HEK293 (cell line): ENCODE measurements around the gene PIEZO1.
A peak's percentile ranks its signal among the peaks of the same experiment; 100 is the strongest.

Source experiments
- EGR2 ChIP-seq: fragments of 450-650 bp; formaldehyde crosslinking; IDR thresholded peaks from 2 replicates; pipeline ENCODE4 v1.5.1; 2016; ENCODE audit warnings: low read depth, missing biosample characterization, missing genetic modification characterization
- GLI4 ChIP-seq: fragments of 450-650 bp; formaldehyde crosslinking; IDR thresholded peaks from 2 replicates; pipeline ENCODE4 v1.5.1; 2016; ENCODE audit warnings: missing biosample characterization, missing genetic modification characterization
- KLF7 ChIP-seq: fragments of 450-650 bp; formaldehyde crosslinking; IDR thresholded peaks from 2 replicates; pipeline ENCODE4 v1.5.1; 2016; ENCODE audit warnings: missing biosample characterization, missing genetic modification characterization, borderline replicate concordance
- KLF9 ChIP-seq: fragments of 450-650 bp; formaldehyde crosslinking; IDR thresholded peaks from 2 replicates; pipeline ENCODE4 v1.5.1; 2016; ENCODE audit warnings: missing biosample characterization, missing genetic modification characterization, low read depth
- MEIS1 ChIP-seq: sonication (generic); formaldehyde crosslinking; IDR thresholded peaks from 2 replicates; pipeline ENCODE4 v1.8.1; 2022; ENCODE audit warnings: missing genetic modification reagents, mild to moderate bottlenecking, borderline replicate concordance
- SETDB1 ChIP-seq: IDR thresholded peaks from one replicate; pipeline ENCODE4 v1.6.1; 2017; ENCODE audit warnings: mild to moderate bottlenecking, low read length, moderate library complexity, mixed read lengths; ENCODE audit not compliant: insufficient read length
- ZNF112 ChIP-seq: fragments of 450-650 bp; formaldehyde crosslinking; IDR thresholded peaks from 2 replicates; pipeline ENCODE4 v1.5.0; 2017; ENCODE audit warnings: missing biosample characterization, missing genetic modification characterization
- ZNF133 ChIP-seq: fragments of 450-650 bp; formaldehyde crosslinking; IDR thresholded peaks from 2 replicates; pipeline ENCODE4 v1.5.1; 2016; ENCODE audit warnings: missing biosample characterization, missing genetic modification characterization
- ZNF174 ChIP-seq: fragments of 450-650 bp; formaldehyde crosslinking; IDR thresholded peaks from 2 replicates; pipeline ENCODE4 v1.5.0; 2017; ENCODE audit warnings: missing biosample characterization, mild to moderate bottlenecking, missing genetic modification characterization
- ZNF223 ChIP-seq: fragments of 450-650 bp; formaldehyde crosslinking; IDR thresholded peaks from 2 replicates; pipeline ENCODE4 v1.5.1; 2016; ENCODE audit warnings: missing biosample characterization, missing genetic modification characterization
- ZNF239 ChIP-seq: fragments of 450-650 bp; formaldehyde crosslinking; IDR thresholded peaks from 2 replicates; pipeline ENCODE4 v1.5.1; 2016; ENCODE audit warnings: missing biosample characterization, missing genetic modification characterization
- ZNF311 ChIP-seq: fragments of 450-650 bp; formaldehyde crosslinking; IDR thresholded peaks from 2 replicates; pipeline ENCODE4 v1.5.1; 2017; ENCODE audit warnings: missing biosample characterization, missing genetic modification characterization, borderline replicate concordance
- ZNF354C ChIP-seq: fragments of 450-650 bp; formaldehyde crosslinking; IDR thresholded peaks from 2 replicates; pipeline ENCODE4 v1.5.1; 2016; ENCODE audit warnings: missing biosample characterization, missing genetic modification characterization, low read depth, borderline replicate concordance
- ZNF518A ChIP-seq: fragments of 450-650 bp; formaldehyde crosslinking; conservative IDR thresholded peaks from 2 replicates; pipeline ENCODE4 v1.5.1; 2016; ENCODE audit warnings: low read depth, missing biosample characterization, missing genetic modification characterization
- ZNF555 ChIP-seq: fragments of 450-650 bp; formaldehyde crosslinking; conservative IDR thresholded peaks from 2 replicates; pipeline ENCODE4 v1.5.1; 2017; ENCODE audit warnings: missing biosample characterization, mild to moderate bottlenecking, missing genetic modification characterization, inconsistent platforms
- ZNF558 ChIP-seq: fragments of 450-650 bp; formaldehyde crosslinking; IDR thresholded peaks from 2 replicates; pipeline ENCODE4 v1.5.1; 2016; ENCODE audit warnings: missing biosample characterization, missing genetic modification characterization
- ZNF664 ChIP-seq: fragments of 450-650 bp; formaldehyde crosslinking; IDR thresholded peaks from 2 replicates; pipeline ENCODE4 v1.5.1; 2016; ENCODE audit warnings: missing biosample characterization, missing genetic modification characterization
- ZNF677 ChIP-seq: fragments of 450-650 bp; IDR thresholded peaks from 2 replicates; pipeline ENCODE4 v1.5.0; 2018; ENCODE audit warnings: missing biosample characterization, mild to moderate bottlenecking, missing genetic modification characterization, moderate library complexity
- ZNF792 ChIP-seq: fragments of 450-650 bp; formaldehyde crosslinking; IDR thresholded peaks from 2 replicates; pipeline ENCODE4 v1.5.1; 2016; ENCODE audit warnings: missing biosample characterization, missing genetic modification characterization
- ZNF830 ChIP-seq: fragments of 450-650 bp; IDR thresholded peaks from 2 replicates; pipeline ENCODE4 v1.5.0; 2018; ENCODE audit warnings: missing biosample characterization, missing genetic modification characterization, low read depth, mild to moderate bottlenecking, moderate library complexity
- ZSCAN23 ChIP-seq: fragments of 450-650 bp; formaldehyde crosslinking; IDR thresholded peaks from 2 replicates; pipeline ENCODE4 v1.5.1; 2016; ENCODE audit warnings: missing biosample characterization, missing genetic modification characterization
- TF ChIP-seq, protein P1 (sequence below): fragments of 450-650 bp; formaldehyde crosslinking; IDR thresholded peaks from 2 replicates; pipeline ENCODE4 v1.5.1; 2017; ENCODE audit warnings: missing biosample characterization, missing genetic modification characterization
- TF ChIP-seq, protein P2 (sequence below): fragments of 450-650 bp; formaldehyde crosslinking; IDR thresholded peaks from 2 replicates; pipeline ENCODE4 v1.5.1; 2016; ENCODE audit warnings: missing biosample characterization, missing genetic modification characterization, borderline replicate concordance
- TF ChIP-seq, protein P3 (sequence below): fragments of 450-650 bp; formaldehyde crosslinking; IDR thresholded peaks from 2 replicates; pipeline ENCODE4 v1.5.1; 2016; ENCODE audit warnings: missing biosample characterization, missing genetic modification characterization

PIEZO1 gene

GRCh38 chr16:88810912-88811768, 26.1 kb upstream of the PIEZO1 start (continued):
- TF ChIP-seq KLF9 (tag by site-specific recombination) (0 out of 2 replicates have a peak, but pooled peaks have one; percentile 2), ZNF112 (no peak), EGR2 (tag by site-specific recombination) (no peak; the same call in 1 of the 2 replicates), ZNF558 (tag by site-specific recombination) (no peak), ZNF223 (tag by site-specific recombination) (no peak), ZSCAN23 (tag by site-specific recombination) (no peak), SETDB1 (no peak), ZNF354C (tag by site-specific recombination) (no peak), ZNF664 (no peak), ZNF174 (no peak), ZNF830 (no peak), ZNF792 (no peak), KLF7 (no peak), GLI4 (tag by site-specific recombination) (0 out of 2 replicates have a peak, but pooled peaks have one; percentile 14), ZNF133 (no peak), MEIS1 (CRISPR knock-in tag) (no peak), ZNF239 (tag by site-specific recombination) (no peak), ZNF555 (tag by site-specific recombination) (no peak), ZNF311 (tag by site-specific recombination) (no peak), ZNF677 (no peak), ZNF518A (no peak)
- TF ChIP-seq, protein P1, sequence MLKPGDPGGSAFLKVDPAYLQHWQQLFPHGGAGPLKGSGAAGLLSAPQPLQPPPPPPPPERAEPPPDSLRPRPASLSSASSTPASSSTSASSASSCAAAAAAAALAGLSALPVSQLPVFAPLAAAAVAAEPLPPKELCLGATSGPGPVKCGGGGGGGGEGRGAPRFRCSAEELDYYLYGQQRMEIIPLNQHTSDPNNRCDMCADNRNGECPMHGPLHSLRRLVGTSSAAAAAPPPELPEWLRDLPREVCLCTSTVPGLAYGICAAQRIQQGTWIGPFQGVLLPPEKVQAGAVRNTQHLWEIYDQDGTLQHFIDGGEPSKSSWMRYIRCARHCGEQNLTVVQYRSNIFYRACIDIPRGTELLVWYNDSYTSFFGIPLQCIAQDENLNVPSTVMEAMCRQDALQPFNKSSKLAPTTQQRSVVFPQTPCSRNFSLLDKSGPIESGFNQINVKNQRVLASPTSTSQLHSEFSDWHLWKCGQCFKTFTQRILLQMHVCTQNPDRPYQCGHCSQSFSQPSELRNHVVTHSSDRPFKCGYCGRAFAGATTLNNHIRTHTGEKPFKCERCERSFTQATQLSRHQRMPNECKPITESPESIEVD (tag by site-specific recombination): no peak
- TF ChIP-seq, protein P2, sequence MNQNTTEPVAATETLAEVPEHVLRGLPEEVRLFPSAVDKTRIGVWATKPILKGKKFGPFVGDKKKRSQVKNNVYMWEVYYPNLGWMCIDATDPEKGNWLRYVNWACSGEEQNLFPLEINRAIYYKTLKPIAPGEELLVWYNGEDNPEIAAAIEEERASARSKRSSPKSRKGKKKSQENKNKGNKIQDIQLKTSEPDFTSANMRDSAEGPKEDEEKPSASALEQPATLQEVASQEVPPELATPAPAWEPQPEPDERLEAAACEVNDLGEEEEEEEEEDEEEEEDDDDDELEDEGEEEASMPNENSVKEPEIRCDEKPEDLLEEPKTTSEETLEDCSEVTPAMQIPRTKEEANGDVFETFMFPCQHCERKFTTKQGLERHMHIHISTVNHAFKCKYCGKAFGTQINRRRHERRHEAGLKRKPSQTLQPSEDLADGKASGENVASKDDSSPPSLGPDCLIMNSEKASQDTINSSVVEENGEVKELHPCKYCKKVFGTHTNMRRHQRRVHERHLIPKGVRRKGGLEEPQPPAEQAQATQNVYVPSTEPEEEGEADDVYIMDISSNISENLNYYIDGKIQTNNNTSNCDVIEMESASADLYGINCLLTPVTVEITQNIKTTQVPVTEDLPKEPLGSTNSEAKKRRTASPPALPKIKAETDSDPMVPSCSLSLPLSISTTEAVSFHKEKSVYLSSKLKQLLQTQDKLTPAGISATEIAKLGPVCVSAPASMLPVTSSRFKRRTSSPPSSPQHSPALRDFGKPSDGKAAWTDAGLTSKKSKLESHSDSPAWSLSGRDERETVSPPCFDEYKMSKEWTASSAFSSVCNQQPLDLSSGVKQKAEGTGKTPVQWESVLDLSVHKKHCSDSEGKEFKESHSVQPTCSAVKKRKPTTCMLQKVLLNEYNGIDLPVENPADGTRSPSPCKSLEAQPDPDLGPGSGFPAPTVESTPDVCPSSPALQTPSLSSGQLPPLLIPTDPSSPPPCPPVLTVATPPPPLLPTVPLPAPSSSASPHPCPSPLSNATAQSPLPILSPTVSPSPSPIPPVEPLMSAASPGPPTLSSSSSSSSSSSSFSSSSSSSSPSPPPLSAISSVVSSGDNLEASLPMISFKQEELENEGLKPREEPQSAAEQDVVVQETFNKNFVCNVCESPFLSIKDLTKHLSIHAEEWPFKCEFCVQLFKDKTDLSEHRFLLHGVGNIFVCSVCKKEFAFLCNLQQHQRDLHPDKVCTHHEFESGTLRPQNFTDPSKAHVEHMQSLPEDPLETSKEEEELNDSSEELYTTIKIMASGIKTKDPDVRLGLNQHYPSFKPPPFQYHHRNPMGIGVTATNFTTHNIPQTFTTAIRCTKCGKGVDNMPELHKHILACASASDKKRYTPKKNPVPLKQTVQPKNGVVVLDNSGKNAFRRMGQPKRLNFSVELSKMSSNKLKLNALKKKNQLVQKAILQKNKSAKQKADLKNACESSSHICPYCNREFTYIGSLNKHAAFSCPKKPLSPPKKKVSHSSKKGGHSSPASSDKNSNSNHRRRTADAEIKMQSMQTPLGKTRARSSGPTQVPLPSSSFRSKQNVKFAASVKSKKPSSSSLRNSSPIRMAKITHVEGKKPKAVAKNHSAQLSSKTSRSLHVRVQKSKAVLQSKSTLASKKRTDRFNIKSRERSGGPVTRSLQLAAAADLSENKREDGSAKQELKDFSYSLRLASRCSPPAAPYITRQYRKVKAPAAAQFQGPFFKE (tag by site-specific recombination): no peak
- TF ChIP-seq, protein P3, sequence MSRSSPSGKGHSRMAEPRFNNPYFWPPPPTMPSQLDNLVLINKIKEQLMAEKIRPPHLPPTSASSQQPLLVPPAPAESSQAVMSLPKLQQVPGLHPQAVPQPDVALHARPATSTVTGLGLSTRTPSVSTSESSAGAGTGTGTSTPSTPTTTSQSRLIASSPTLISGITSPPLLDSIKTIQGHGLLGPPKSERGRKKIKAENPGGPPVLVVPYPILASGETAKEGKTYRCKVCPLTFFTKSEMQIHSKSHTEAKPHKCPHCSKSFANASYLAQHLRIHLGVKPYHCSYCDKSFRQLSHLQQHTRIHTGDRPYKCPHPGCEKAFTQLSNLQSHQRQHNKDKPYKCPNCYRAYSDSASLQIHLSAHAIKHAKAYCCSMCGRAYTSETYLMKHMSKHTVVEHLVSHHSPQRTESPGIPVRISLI (tag by site-specific recombination): no peak
